HepG2 (cell line): Measurements from ENCODE around the gene ITCH. TPM values are rescaled to one million over a fixed set of nuclear protein-coding genes. Genes with fewer than 3 reads are reported as not detected.
A peak's percentile ranks its signal among the peaks of the same experiment; 100 is the strongest.

Source experiments
- ATF7 ChIP-seq, 2 experiments: fragments of 450-650 bp in 1 of 2; sonication (generic) in 1 of 2; formaldehyde crosslinking in 1 of 2; IDR thresholded peaks; 2 replicates each; pipeline versions ENCODE4 v1.4.0 to v1.6.1; 2016 to 2020; ENCODE audit warnings: antibody characterized with exemption in 1 of 2, mild to moderate bottlenecking in 1 of 2, missing genetic modification reagents in 1 of 2
- HOXD1 ChIP-seq: sonication (generic); formaldehyde crosslinking; IDR thresholded peaks from 2 replicates; pipeline ENCODE4 v1.5.0; 2020; ENCODE audit warnings: missing genetic modification reagents
- MAFG ChIP-seq: sonication (generic); formaldehyde crosslinking; IDR thresholded peaks from 2 replicates; pipeline ENCODE4 v1.5.1; 2020; ENCODE audit warnings: mild to moderate bottlenecking, missing genetic modification reagents
- MTF1 ChIP-seq: sonication (generic); formaldehyde crosslinking; IDR thresholded peaks from 2 replicates; pipeline ENCODE4 v1.5.0; 2020; ENCODE audit warnings: missing genetic modification reagents
- MYC ChIP-seq: sonication (generic); formaldehyde crosslinking; IDR thresholded peaks from 2 replicates; pipeline ENCODE4 v1.9.0; 2021; ENCODE audit warnings: missing genetic modification reagents, borderline replicate concordance
- SPEN ChIP-seq: sonication (generic); formaldehyde crosslinking; IDR thresholded peaks from 2 replicates; pipeline ENCODE4 v1.5.1; 2020; ENCODE audit warnings: low read depth, mild to moderate bottlenecking, missing genetic modification reagents
- ZFP36L1 ChIP-seq: sonication (generic); formaldehyde crosslinking; IDR thresholded peaks from 2 replicates; pipeline ENCODE4 v1.8.0; 2022; ENCODE audit warnings: mild to moderate bottlenecking, missing genetic modification reagents, moderate library complexity
- ZMAT3 ChIP-seq: sonication (generic); formaldehyde crosslinking; conservative IDR thresholded peaks from 2 replicates; pipeline ENCODE4 v1.7.0; 2021; ENCODE audit warnings: missing genetic modification reagents
- ZNF143 ChIP-seq: sonication (generic); formaldehyde crosslinking; IDR thresholded peaks from 2 replicates; pipeline ENCODE4 v1.4.0; 2020; ENCODE audit warnings: missing genetic modification reagents
- ZNF687 ChIP-seq: sonication (generic); formaldehyde crosslinking; IDR thresholded peaks from 2 replicates; pipeline ENCODE4 v1.5.1; 2020; ENCODE audit warnings: mild to moderate bottlenecking, missing genetic modification reagents, moderate library complexity
- ZNF850 ChIP-seq: sonication (generic); formaldehyde crosslinking; conservative IDR thresholded peaks from 2 replicates; pipeline ENCODE4 v1.9.0; 2021; ENCODE audit warnings: mild to moderate bottlenecking, missing genetic modification reagents
- polyA plus RNA-seq, 8 experiments: library from polyadenylated mRNA; depleted of rRNA in 3 of 8; stranded (reverse) in 7 of 8; unstranded in 1 of 8; fragments of >200 nt; fragmentation: Illumina TruSeq in 4 of 8; extraction: Trizol in 4 of 8; gene quantifications; 2 replicates each; pipeline versions ENCODE4 v1.2.1 to v1.2.3, GENCODE V29; 2011 to 2016; ENCODE audit warnings: low read depth in 4 of 8, missing spikeins in 1 of 8, mixed read lengths in 1 of 8; ENCODE audit not compliant: insufficient read depth in 1 of 8
- total RNA-seq, 5 experiments: library from RNA; depleted of rRNA; stranded (reverse); fragments of >200 nt; fragmentation: Illumina TruSeq; extraction: Trizol; gene quantifications; 2 replicates each; pipeline ENCODE4 v1.2.3, GENCODE V29; 2016; ENCODE audit warnings: low read depth in 1 of 5
- TF ChIP-seq, protein P1 (sequence below): IDR thresholded peaks from 2 replicates; pipeline ENCODE4 v1.6.1; 2018; ENCODE audit warnings: missing genetic modification reagents, mild to moderate bottlenecking, missing compliant biosample characterization
- TF ChIP-seq, protein P2 (sequence below): IDR thresholded peaks from 2 replicates; pipeline ENCODE4 v1.6.1; 2016; ENCODE audit warnings: low read depth, missing genetic modification reagents, missing compliant biosample characterization

The ITCH gene
- total and polyA plus RNA-seq, 2 of the 13 experiments (the other 11 are each of a cell fraction or from before 2014, with no cell fraction given): 20.5 to 112 TPM

DNA sequence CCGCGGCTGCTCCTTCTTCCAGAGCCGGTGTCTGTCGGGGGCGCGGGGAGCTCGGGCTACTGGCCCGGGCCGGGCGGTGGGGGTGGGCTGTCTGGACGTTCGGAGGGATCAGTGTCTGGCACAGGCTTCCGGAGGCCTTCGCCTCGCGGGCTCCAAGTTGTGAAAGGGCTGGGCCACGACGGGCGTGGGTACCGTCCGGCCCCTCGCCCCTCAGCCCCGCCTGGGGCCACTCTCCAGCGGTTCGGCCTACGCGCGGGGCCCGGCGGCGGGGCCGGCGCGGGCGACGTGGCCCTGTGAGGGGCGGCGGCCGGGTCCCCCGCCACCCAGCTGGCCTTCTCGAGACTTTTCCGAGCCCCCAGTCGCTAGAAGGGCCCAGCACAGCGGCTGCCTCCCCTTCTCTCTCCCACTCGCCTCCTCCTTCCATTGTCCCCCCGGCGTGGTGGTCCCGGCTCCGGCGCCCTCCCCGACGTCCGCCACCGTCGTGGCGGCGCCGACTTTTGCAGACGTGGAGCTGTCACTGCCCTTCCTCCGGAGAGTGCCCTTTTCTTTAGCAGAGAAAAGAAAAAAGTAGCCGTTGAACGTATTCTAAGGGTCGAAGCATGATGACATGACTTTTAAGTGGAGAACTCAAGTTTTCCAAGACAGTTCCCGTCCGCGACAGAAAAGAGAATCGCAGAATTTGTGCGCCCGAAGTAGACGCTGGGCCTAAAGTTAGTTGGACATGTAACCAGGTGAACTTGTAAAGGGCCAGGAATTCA lies 571 bp downstream of the ITCH start (continued):
- TF ChIP-seq MYC (CRISPR knock-in tag) (peak; percentile 71), SPEN (CRISPR knock-in tag) (peak; percentile 29; the same call in 1 of the 2 replicates), ZFP36L1 (CRISPR knock-in tag) (no peak), ATF7 (IDR thresholded peaks at IDR 0.05) (no peak), ATF7 (CRISPR knock-in tag; IDR thresholded peaks at IDR 0.05) (no peak), ZNF687 (CRISPR knock-in tag) (peak; percentile 67), HOXD1 (no peak; the same call in 1 of the 2 replicates), ZMAT3 (CRISPR knock-in tag) (peak; percentile 69; the same call in 1 of the 2 replicates), ZNF850 (CRISPR knock-in tag) (no peak), MAFG (no peak), MTF1 (CRISPR knock-in tag) (0 out of 2 replicates have a peak, but pooled peaks have one; percentile 19), ZNF143 (CRISPR knock-in tag) (no peak)
- TF ChIP-seq, protein P1, sequence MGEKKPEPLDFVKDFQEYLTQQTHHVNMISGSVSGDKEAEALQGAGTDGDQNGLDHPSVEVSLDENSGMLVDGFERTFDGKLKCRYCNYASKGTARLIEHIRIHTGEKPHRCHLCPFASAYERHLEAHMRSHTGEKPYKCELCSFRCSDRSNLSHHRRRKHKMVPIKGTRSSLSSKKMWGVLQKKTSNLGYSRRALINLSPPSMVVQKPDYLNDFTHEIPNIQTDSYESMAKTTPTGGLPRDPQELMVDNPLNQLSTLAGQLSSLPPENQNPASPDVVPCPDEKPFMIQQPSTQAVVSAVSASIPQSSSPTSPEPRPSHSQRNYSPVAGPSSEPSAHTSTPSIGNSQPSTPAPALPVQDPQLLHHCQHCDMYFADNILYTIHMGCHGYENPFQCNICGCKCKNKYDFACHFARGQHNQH: no peak; the same call in 1 of the 2 replicates
- TF ChIP-seq, protein P2, sequence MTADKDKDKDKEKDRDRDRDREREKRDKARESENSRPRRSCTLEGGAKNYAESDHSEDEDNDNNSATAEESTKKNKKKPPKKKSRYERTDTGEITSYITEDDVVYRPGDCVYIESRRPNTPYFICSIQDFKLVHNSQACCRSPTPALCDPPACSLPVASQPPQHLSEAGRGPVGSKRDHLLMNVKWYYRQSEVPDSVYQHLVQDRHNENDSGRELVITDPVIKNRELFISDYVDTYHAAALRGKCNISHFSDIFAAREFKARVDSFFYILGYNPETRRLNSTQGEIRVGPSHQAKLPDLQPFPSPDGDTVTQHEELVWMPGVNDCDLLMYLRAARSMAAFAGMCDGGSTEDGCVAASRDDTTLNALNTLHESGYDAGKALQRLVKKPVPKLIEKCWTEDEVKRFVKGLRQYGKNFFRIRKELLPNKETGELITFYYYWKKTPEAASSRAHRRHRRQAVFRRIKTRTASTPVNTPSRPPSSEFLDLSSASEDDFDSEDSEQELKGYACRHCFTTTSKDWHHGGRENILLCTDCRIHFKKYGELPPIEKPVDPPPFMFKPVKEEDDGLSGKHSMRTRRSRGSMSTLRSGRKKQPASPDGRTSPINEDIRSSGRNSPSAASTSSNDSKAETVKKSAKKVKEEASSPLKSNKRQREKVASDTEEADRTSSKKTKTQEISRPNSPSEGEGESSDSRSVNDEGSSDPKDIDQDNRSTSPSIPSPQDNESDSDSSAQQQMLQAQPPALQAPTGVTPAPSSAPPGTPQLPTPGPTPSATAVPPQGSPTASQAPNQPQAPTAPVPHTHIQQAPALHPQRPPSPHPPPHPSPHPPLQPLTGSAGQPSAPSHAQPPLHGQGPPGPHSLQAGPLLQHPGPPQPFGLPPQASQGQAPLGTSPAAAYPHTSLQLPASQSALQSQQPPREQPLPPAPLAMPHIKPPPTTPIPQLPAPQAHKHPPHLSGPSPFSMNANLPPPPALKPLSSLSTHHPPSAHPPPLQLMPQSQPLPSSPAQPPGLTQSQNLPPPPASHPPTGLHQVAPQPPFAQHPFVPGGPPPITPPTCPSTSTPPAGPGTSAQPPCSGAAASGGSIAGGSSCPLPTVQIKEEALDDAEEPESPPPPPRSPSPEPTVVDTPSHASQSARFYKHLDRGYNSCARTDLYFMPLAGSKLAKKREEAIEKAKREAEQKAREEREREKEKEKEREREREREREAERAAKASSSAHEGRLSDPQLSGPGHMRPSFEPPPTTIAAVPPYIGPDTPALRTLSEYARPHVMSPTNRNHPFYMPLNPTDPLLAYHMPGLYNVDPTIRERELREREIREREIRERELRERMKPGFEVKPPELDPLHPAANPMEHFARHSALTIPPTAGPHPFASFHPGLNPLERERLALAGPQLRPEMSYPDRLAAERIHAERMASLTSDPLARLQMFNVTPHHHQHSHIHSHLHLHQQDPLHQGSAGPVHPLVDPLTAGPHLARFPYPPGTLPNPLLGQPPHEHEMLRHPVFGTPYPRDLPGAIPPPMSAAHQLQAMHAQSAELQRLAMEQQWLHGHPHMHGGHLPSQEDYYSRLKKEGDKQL (CRISPR knock-in tag): no peak
